K562 (cell line): ENCODE results near the gene NOP10. TPM values are rescaled to one million over a fixed set of nuclear protein-coding genes. Genes with fewer than 3 reads are reported as not detected.

Experiments used
- ATAC-seq: fragments of 200-7000 bp; cut with Tn5 transposase; 3 replicates; pipeline ENCODE4 v1.9.1; 2020; ENCODE audit warnings: moderate library complexity
- BruUV-seq: library from RNA; stranded (reverse); fragments of 400-500 nt; replicated peaks from 2 replicates; lab custom pipeline; 2021; lab: Mats Ljungman, UMichigan
- CTCF ChIA-PET: fragments of 300-600 bp; formaldehyde crosslinking; extraction: SDS; loops from one replicate; lab custom pipeline; 2021; ENCODE audit warnings: low intra/inter-chr PET ratio; lab: Yijun Ruan, JAX
- POLR2A ChIA-PET: fragments of 300-600, 350-650 bp; sonication (Branson Sonifier 250); formaldehyde crosslinking; extraction: SDS; loops from one replicate; lab custom pipeline; 2021; ENCODE audit warnings: antibody characterized with exemption, inconsistent platforms; lab: Yijun Ruan, JAX
- DNase-seq, 4 experiments: peaks; one replicate each; pipeline versions ENCODE4 v3.0.0 to v3.0.0-alpha.2; 2011 to 2018; ENCODE audit warnings: low spot score in 3 of 4, mixed read lengths in 3 of 4; ENCODE audit errors: extremely low read depth in 1 of 4
- FAIRE-seq: peaks from 2 replicates; lab custom pipeline; 2011; peaks lifted over from hg19 to GRCh38; lab: Jason Lieb, UNC
- H2AFZ ChIP-seq: 2 replicates; pipeline ENCODE4 v1.6.0; 2011; ENCODE audit warnings: low read depth, low read length, control low read depth, inconsistent platforms
- H3K27ac ChIP-seq: fragments of 200-600 bp; 3 replicates; pipeline ENCODE4 v1.8.0; 2011; ENCODE audit warnings: low read depth, mild to moderate bottlenecking, control low read depth, inconsistent platforms, low read length, moderate library complexity, mixed read lengths; ENCODE audit errors: extremely low read depth
- H3K27me3 ChIP-seq, 2 experiments: fragments of 300-600 bp in 1 of 2; 2 replicates in 1 of 2; 3 replicates in 1 of 2; pipeline versions ENCODE4 v1.6.0 to v1.8.0; 2011; ENCODE audit warnings: inconsistent platforms in 2 of 2, low read length in 2 of 2, mild to moderate bottlenecking in 1 of 2, mixed read lengths in 1 of 2, moderate library complexity in 1 of 2; ENCODE audit not compliant: control insufficient read depth in 2 of 2, insufficient read depth in 2 of 2
- H3K36me3 ChIP-seq: fragments of 300-600 bp; 3 replicates; pipeline ENCODE4 v1.8.0; 2011; ENCODE audit warnings: mild to moderate bottlenecking, low read length, inconsistent platforms; ENCODE audit not compliant: control insufficient read depth, insufficient read depth
- H3K4me1 ChIP-seq, 2 experiments: fragments of 200-600 bp in 1 of 2; replicated peaks in 1 of 2; 2 replicates in 1 of 2; 3 replicates in 1 of 2; pipeline versions ENCODE4 v1.5.1 to v1.8.0; 2011; ENCODE audit warnings: inconsistent platforms in 2 of 2, low read length in 2 of 2, mild to moderate bottlenecking in 1 of 2, mixed read lengths in 1 of 2, moderate library complexity in 1 of 2; ENCODE audit not compliant: control insufficient read depth in 2 of 2, insufficient read depth in 2 of 2
- H3K4me2 ChIP-seq: 2 replicates; pipeline ENCODE4 v1.6.1; 2011; ENCODE audit warnings: low read length, control low read depth, inconsistent platforms, mixed read lengths; ENCODE audit not compliant: insufficient read depth
- H3K4me3 ChIP-seq: fragments of 200-600 bp; sonication (generic), shearing (Covaris generic); 2 replicates; pipeline ENCODE4 v1.5.1; 2016; ENCODE audit warnings: control low read depth, inconsistent platforms
- H3K79me2 ChIP-seq: fragments of 200-600 bp; 3 replicates; pipeline ENCODE4 v1.8.0; 2011; ENCODE audit warnings: low read length, inconsistent platforms; ENCODE audit not compliant: control insufficient read depth, insufficient read depth
- H3K9ac ChIP-seq, 2 experiments: 2 replicates each; pipeline versions ENCODE4 v1.6.0 to v1.6.1; 2011; ENCODE audit warnings: low read depth in 2 of 2, low read length in 2 of 2, control low read depth in 1 of 2, inconsistent platforms in 1 of 2, mild to moderate bottlenecking in 1 of 2, mixed read lengths in 1 of 2; ENCODE audit not compliant: insufficient read depth in 1 of 2
- H3K9me1 ChIP-seq: one replicate; pipeline ENCODE4 v1.6.0; 2011; ENCODE audit warnings: inconsistent platforms, mild to moderate bottlenecking, low read length, moderate library complexity; ENCODE audit not compliant: control insufficient read depth, insufficient read depth
- H3K9me3 ChIP-seq: replicated peaks from 2 replicates; pipeline ENCODE4 v1.5.1; 2011; ENCODE audit warnings: low read depth, low read length, inconsistent platforms; ENCODE audit not compliant: control insufficient read depth, insufficient read depth
- H4K20me1 ChIP-seq: replicated peaks from 2 replicates; pipeline ENCODE4 v1.6.1; 2011; ENCODE audit warnings: low read length, inconsistent platforms, mixed read lengths; ENCODE audit not compliant: control insufficient read depth, insufficient read depth
- ARNT ChIP-seq, 2 experiments: fragments of 450-650 bp; IDR thresholded peaks; 2 replicates each; pipeline ENCODE4 v1.6.1; 2016; ENCODE audit warnings: mild to moderate bottlenecking in 1 of 2
- KAT7 ChIP-seq: sonication (generic); formaldehyde crosslinking; IDR thresholded peaks from 2 replicates; pipeline ENCODE4 v1.8.0; 2022; ENCODE audit warnings: missing genetic modification reagents, mild to moderate bottlenecking, borderline replicate concordance
- TAF15 ChIP-seq: fragments of 200-400 bp; formaldehyde crosslinking; IDR thresholded peaks from 2 replicates; pipeline ENCODE4 v1.6.1; 2017; ENCODE audit warnings: mild to moderate bottlenecking, low read depth, low read length, moderate library complexity
- WGBS: fragments of 100-300 bp; shearing (Covaris generic); methylation state at CpG from one replicate; pipeline ENCODE4 v1.1.6; 2016; ENCODE audit warnings: low coverage, mixed read lengths; ENCODE audit not compliant: insufficient coverage; ENCODE audit errors: missing lambda C conversion rate; 5-methylcytosine and 5-hydroxymethylcytosine counted together
- in situ Hi-C: fragments of 300-500 bp; cut with MboI; formaldehyde crosslinking; loops from 4 replicates; pipeline ENCODE4 v1.15.0; 2018; ENCODE audit warnings: inconsistent platforms, mixed read lengths
- intact Hi-C: fragments of 100-400 bp; cut with micrococcal nuclease; formaldehyde crosslinking; loops from 2 replicates; pipeline ENCODE4 v1.14.2; 2022
- polyA plus RNA-seq, 8 experiments: library from polyadenylated mRNA; depleted of rRNA in 4 of 8; stranded (reverse) in 5 of 8; unstranded in 3 of 8; fragments of >200 nt; fragmentation: Nextera tagmentation in 2 of 8; fragmentation: Illumina TruSeq in 1 of 8; extraction: Ambion mirVana in 2 of 8; extraction: Trizol in 1 of 8; gene quantifications; 2 replicates each; pipeline versions ENCODE4 v1.2.1 to v1.2.3, GENCODE V29; 2011 to 2014; ENCODE audit warnings: inconsistent platforms in 1 of 8, missing spikeins in 1 of 8
- total RNA-seq, 7 experiments: library from RNA; depleted of rRNA in 6 of 7; stranded (reverse); fragments of >200 nt in 6 of 7; fragmentation: Illumina TruSeq in 2 of 7; extraction: Trizol in 2 of 7; gene quantifications; 2 replicates each; pipeline versions ENCODE4 v1.2.1 to v1.2.3, GENCODE V29; 2011 to 2021; ENCODE audit warnings: low replicate concordance in 1 of 7
- TF ChIP-seq, protein P1 (sequence below): fragments of 250-450 bp; sonication (Bioruptor Pico); IDR thresholded peaks from 2 replicates; pipeline ENCODE4 v1.8.0; 2022; ENCODE audit warnings: inconsistent platforms
- TF ChIP-seq, protein P2 (sequence below): sonication (generic); formaldehyde crosslinking; IDR thresholded peaks from 2 replicates; pipeline ENCODE4 v1.8.0; 2023; ENCODE audit warnings: missing genetic modification reagents, mild to moderate bottlenecking, borderline replicate concordance

NOP10 gene
- total and polyA plus RNA-seq, 9 of the 15 experiments (the other 6 are each of a cell fraction or from before 2014, with no cell fraction given), result 250 to 1,663 (median 449) TPM

DNA sequence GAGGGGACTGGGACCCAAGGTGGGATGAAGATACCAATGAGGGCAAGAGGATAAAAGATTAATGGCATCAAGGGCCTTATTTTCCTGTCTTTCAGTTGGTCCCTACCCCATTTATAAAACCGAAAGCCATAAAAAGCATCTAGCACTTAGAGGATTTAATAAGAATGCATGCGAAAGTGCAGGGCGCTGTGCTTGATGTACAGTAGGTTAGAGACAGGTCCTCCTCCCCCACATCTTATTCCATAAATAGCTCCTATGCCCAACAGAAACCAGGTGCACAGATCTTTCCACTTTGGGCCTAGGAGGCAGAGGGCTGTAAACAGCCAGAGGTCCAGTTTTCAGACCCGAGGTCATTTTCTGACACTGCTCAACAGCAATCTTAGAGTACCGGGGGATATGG, 22.9 kb upstream of the NOP10 start:
- ATAC-seq (no peak), FAIRE-seq (peak; percentile 29), DNase-seq (no peak)
- CTCF ChIA-PET, result interaction anchor here (1.4 kb wide), 1 partner anchor 23 kb away, joined by 5 read pairs; the partner anchor contains the start of genes NOP10 and NUTM1
- Histone ChIP-seq H3K9me3 (no peaks in the 10 kb centered on the region), H3K79me2 (peaks cover 10% of the 10 kb centered on the region; the same call in 2 of the 3 replicates), H3K4me3 (peak overlapping the region; percentile 99), H4K20me1 (no peaks in the 10 kb centered on the region), H3K27me3 (no peaks in the 10 kb centered on the region), H3K9me1 (no peaks in the 10 kb centered on the region), H3K4me2 (peak overlapping the region; percentile 88), H2AFZ (peak overlapping the region; percentile 84; the same call in 1 of the 2 replicates), H3K4me1 (peaks cover 7 to 22% of the 10 kb centered on the region in 2 experiments; a peak in 4 of 5 replicates), H3K9ac (peak overlapping the region; percentile 44 to 75; a peak in 3 of 4 replicates), H3K27ac (no peak overlapping the region), H3K36me3 (peaks cover 30% of the 10 kb centered on the region; the same call in 2 of the 3 replicates)
- intact Hi-C loops (loop anchor here (2.0 to 5.0 kb wide), 4 partner anchors 125 to 303 kb away; partner anchors contain the start of gene KATNBL1), in situ Hi-C loops (loop anchor here (10.0 kb wide), 1 partner anchor 301 kb away; no protein-coding TSS in a partner anchor)
- POLR2A ChIA-PET, result interaction anchor here (0.9 to 2.3 kb wide), 4 partner anchors 8 to 264 kb away, joined by 3 to 10 read pairs (median 6); partner anchors contain the start of genes EMC7 and PGBD4
- BruUV-seq, result TSS peak; percentile 40
- TF ChIP-seq TAF15, result no peak
- TF ChIP-seq, protein P1, sequence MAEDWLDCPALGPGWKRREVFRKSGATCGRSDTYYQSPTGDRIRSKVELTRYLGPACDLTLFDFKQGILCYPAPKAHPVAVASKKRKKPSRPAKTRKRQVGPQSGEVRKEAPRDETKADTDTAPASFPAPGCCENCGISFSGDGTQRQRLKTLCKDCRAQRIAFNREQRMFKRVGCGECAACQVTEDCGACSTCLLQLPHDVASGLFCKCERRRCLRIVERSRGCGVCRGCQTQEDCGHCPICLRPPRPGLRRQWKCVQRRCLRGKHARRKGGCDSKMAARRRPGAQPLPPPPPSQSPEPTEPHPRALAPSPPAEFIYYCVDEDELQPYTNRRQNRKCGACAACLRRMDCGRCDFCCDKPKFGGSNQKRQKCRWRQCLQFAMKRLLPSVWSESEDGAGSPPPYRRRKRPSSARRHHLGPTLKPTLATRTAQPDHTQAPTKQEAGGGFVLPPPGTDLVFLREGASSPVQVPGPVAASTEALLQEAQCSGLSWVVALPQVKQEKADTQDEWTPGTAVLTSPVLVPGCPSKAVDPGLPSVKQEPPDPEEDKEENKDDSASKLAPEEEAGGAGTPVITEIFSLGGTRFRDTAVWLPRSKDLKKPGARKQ (CRISPR knock-in tag), result no peak
- no peak for TF ChIP-seq ARNT (IDR thresholded peaks at IDR 0.05)
- TF ChIP-seq, protein P2, sequence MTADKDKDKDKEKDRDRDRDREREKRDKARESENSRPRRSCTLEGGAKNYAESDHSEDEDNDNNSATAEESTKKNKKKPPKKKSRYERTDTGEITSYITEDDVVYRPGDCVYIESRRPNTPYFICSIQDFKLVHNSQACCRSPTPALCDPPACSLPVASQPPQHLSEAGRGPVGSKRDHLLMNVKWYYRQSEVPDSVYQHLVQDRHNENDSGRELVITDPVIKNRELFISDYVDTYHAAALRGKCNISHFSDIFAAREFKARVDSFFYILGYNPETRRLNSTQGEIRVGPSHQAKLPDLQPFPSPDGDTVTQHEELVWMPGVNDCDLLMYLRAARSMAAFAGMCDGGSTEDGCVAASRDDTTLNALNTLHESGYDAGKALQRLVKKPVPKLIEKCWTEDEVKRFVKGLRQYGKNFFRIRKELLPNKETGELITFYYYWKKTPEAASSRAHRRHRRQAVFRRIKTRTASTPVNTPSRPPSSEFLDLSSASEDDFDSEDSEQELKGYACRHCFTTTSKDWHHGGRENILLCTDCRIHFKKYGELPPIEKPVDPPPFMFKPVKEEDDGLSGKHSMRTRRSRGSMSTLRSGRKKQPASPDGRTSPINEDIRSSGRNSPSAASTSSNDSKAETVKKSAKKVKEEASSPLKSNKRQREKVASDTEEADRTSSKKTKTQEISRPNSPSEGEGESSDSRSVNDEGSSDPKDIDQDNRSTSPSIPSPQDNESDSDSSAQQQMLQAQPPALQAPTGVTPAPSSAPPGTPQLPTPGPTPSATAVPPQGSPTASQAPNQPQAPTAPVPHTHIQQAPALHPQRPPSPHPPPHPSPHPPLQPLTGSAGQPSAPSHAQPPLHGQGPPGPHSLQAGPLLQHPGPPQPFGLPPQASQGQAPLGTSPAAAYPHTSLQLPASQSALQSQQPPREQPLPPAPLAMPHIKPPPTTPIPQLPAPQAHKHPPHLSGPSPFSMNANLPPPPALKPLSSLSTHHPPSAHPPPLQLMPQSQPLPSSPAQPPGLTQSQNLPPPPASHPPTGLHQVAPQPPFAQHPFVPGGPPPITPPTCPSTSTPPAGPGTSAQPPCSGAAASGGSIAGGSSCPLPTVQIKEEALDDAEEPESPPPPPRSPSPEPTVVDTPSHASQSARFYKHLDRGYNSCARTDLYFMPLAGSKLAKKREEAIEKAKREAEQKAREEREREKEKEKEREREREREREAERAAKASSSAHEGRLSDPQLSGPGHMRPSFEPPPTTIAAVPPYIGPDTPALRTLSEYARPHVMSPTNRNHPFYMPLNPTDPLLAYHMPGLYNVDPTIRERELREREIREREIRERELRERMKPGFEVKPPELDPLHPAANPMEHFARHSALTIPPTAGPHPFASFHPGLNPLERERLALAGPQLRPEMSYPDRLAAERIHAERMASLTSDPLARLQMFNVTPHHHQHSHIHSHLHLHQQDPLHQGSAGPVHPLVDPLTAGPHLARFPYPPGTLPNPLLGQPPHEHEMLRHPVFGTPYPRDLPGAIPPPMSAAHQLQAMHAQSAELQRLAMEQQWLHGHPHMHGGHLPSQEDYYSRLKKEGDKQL, result no peak
- no peak for TF ChIP-seq KAT7 (CRISPR knock-in tag)
- 35% methylated on average over 5 of the region's 5 CpGs for WGBS
